K562 (cell line): ENCODE results near the gene BMAL1. TPM values are rescaled to one million over a fixed set of nuclear protein-coding genes. Genes with fewer than 3 reads are reported as not detected.

ENCODE experiments used
- ATAC-seq: fragments of 200-7000 bp; cut with Tn5 transposase; 3 replicates; pipeline ENCODE4 v1.9.1; 2020; ENCODE audit warnings: moderate library complexity
- BruUV-seq: library from RNA; stranded (reverse); fragments of 400-500 nt; replicated peaks from 2 replicates; lab custom pipeline; 2021; lab: Mats Ljungman, UMichigan
- CTCF ChIA-PET: fragments of 300-600 bp; formaldehyde crosslinking; extraction: SDS; loops from one replicate; lab custom pipeline; 2021; ENCODE audit warnings: low intra/inter-chr PET ratio; lab: Yijun Ruan, JAX
- POLR2A ChIA-PET: fragments of 300-600, 350-650 bp; sonication (Branson Sonifier 250); formaldehyde crosslinking; extraction: SDS; loops from one replicate; lab custom pipeline; 2021; ENCODE audit warnings: antibody characterized with exemption, inconsistent platforms; lab: Yijun Ruan, JAX
- DNase-seq, 4 experiments: peaks; one replicate each; pipeline versions ENCODE4 v3.0.0 to v3.0.0-alpha.2; 2011 to 2018; ENCODE audit warnings: low spot score in 3 of 4, mixed read lengths in 3 of 4; ENCODE audit errors: extremely low read depth in 1 of 4
- FAIRE-seq: peaks from 2 replicates; lab custom pipeline; 2011; peaks lifted over from hg19 to GRCh38; lab: Jason Lieb, UNC
- H2AFZ ChIP-seq: 2 replicates; pipeline ENCODE4 v1.6.0; 2011; ENCODE audit warnings: low read depth, low read length, control low read depth, inconsistent platforms
- H3K27ac ChIP-seq: fragments of 200-600 bp; 3 replicates; pipeline ENCODE4 v1.8.0; 2011; ENCODE audit warnings: low read depth, mild to moderate bottlenecking, control low read depth, inconsistent platforms, low read length, moderate library complexity, mixed read lengths; ENCODE audit errors: extremely low read depth
- H3K27me3 ChIP-seq, 2 experiments: fragments of 300-600 bp in 1 of 2; 2 replicates in 1 of 2; 3 replicates in 1 of 2; pipeline versions ENCODE4 v1.6.0 to v1.8.0; 2011; ENCODE audit warnings: inconsistent platforms in 2 of 2, low read length in 2 of 2, mild to moderate bottlenecking in 1 of 2, mixed read lengths in 1 of 2, moderate library complexity in 1 of 2; ENCODE audit not compliant: control insufficient read depth in 2 of 2, insufficient read depth in 2 of 2
- H3K36me3 ChIP-seq: fragments of 300-600 bp; 3 replicates; pipeline ENCODE4 v1.8.0; 2011; ENCODE audit warnings: mild to moderate bottlenecking, low read length, inconsistent platforms; ENCODE audit not compliant: control insufficient read depth, insufficient read depth
- H3K4me1 ChIP-seq, 2 experiments: fragments of 200-600 bp in 1 of 2; replicated peaks in 1 of 2; 2 replicates in 1 of 2; 3 replicates in 1 of 2; pipeline versions ENCODE4 v1.5.1 to v1.8.0; 2011; ENCODE audit warnings: inconsistent platforms in 2 of 2, low read length in 2 of 2, mild to moderate bottlenecking in 1 of 2, mixed read lengths in 1 of 2, moderate library complexity in 1 of 2; ENCODE audit not compliant: control insufficient read depth in 2 of 2, insufficient read depth in 2 of 2
- H3K4me2 ChIP-seq: 2 replicates; pipeline ENCODE4 v1.6.1; 2011; ENCODE audit warnings: low read length, control low read depth, inconsistent platforms, mixed read lengths; ENCODE audit not compliant: insufficient read depth
- H3K4me3 ChIP-seq: fragments of 200-600 bp; sonication (generic), shearing (Covaris generic); 2 replicates; pipeline ENCODE4 v1.5.1; 2016; ENCODE audit warnings: control low read depth, inconsistent platforms
- H3K79me2 ChIP-seq: fragments of 200-600 bp; 3 replicates; pipeline ENCODE4 v1.8.0; 2011; ENCODE audit warnings: low read length, inconsistent platforms; ENCODE audit not compliant: control insufficient read depth, insufficient read depth
- H3K9ac ChIP-seq, 2 experiments: 2 replicates each; pipeline versions ENCODE4 v1.6.0 to v1.6.1; 2011; ENCODE audit warnings: low read depth in 2 of 2, low read length in 2 of 2, control low read depth in 1 of 2, inconsistent platforms in 1 of 2, mild to moderate bottlenecking in 1 of 2, mixed read lengths in 1 of 2; ENCODE audit not compliant: insufficient read depth in 1 of 2
- H3K9me1 ChIP-seq: one replicate; pipeline ENCODE4 v1.6.0; 2011; ENCODE audit warnings: inconsistent platforms, mild to moderate bottlenecking, low read length, moderate library complexity; ENCODE audit not compliant: control insufficient read depth, insufficient read depth
- H3K9me3 ChIP-seq: replicated peaks from 2 replicates; pipeline ENCODE4 v1.5.1; 2011; ENCODE audit warnings: low read depth, low read length, inconsistent platforms; ENCODE audit not compliant: control insufficient read depth, insufficient read depth
- H4K20me1 ChIP-seq: replicated peaks from 2 replicates; pipeline ENCODE4 v1.6.1; 2011; ENCODE audit warnings: low read length, inconsistent platforms, mixed read lengths; ENCODE audit not compliant: control insufficient read depth, insufficient read depth
- BMI1 ChIP-seq: fragments of 150-350 bp; IDR thresholded peaks from 2 replicates; pipeline ENCODE4 v1.6.1; 2014; ENCODE audit warnings: low read length
- CBFA2T2 ChIP-seq: fragments of 450-650 bp; conservative IDR thresholded peaks from 2 replicates; pipeline ENCODE4 v1.6.1; 2017; ENCODE audit warnings: mild to moderate bottlenecking
- FOXM1 ChIP-seq, 2 experiments: fragments of 450-650 bp in 1 of 2; sonication (generic) in 1 of 2; formaldehyde crosslinking in 1 of 2; IDR thresholded peaks; 2 replicates each; pipeline versions ENCODE4 v1.6.1 to v1.9.0; 2017 to 2022; ENCODE audit warnings: low read depth in 2 of 2, mild to moderate bottlenecking in 2 of 2, missing genetic modification reagents in 1 of 2, moderate library complexity in 1 of 2
- FUS ChIP-seq: fragments of 200-400 bp; formaldehyde crosslinking; optimal IDR thresholded peaks from 2 replicates; pipeline ENCODE3; 2017; ENCODE audit warnings: low read depth, low read length
- KDM4B ChIP-seq, 2 experiments: fragments of 450-650 bp in 1 of 2; sonication (generic) in 1 of 2; IDR thresholded peaks; 2 replicates each; pipeline ENCODE4 v1.6.1; 2016 to 2017; ENCODE audit warnings: borderline replicate concordance in 2 of 2, antibody characterized with exemption in 1 of 2, low read depth in 1 of 2, mild to moderate bottlenecking in 1 of 2
- MYC ChIP-seq, 2 experiments: fragments of 250-450 bp in 1 of 2; sonication (Bioruptor Pico) in 1 of 2; IDR thresholded peaks; 2 replicates each; pipeline versions ENCODE4 v1.5.1 to v1.6.1; 2012 to 2021; ENCODE audit warnings: low read depth in 2 of 2, borderline replicate concordance in 1 of 2, improper control_type of control experiment in 1 of 2, low read length in 1 of 2, mild to moderate bottlenecking in 1 of 2, moderate library complexity in 1 of 2
- NCOA6 ChIP-seq: fragments of 450-650 bp; IDR thresholded peaks from 2 replicates; pipeline ENCODE4 v1.6.1; 2017; ENCODE audit warnings: mild to moderate bottlenecking
- NEUROD1 ChIP-seq: fragments of 150-350 bp; IDR thresholded peaks from 2 replicates; pipeline ENCODE4 v1.6.1; 2014; ENCODE audit warnings: borderline replicate concordance, low read length, low read depth; ENCODE audit not compliant: partially characterized antibody
- PCBP1 ChIP-seq: fragments of 200-400 bp; formaldehyde crosslinking; IDR thresholded peaks from 2 replicates; pipeline ENCODE4 v1.6.1; 2018; ENCODE audit warnings: mild to moderate bottlenecking, low read depth, low read length; ENCODE audit not compliant: poor library complexity, severe bottlenecking
- PTTG1 ChIP-seq: fragments of 450-650 bp; IDR thresholded peaks from 2 replicates; pipeline ENCODE4 v1.6.1; 2016; ENCODE audit warnings: low read depth, mild to moderate bottlenecking, missing genetic modification characterization, missing compliant biosample characterization
- WHSC1 ChIP-seq: IDR thresholded peaks from one replicate; pipeline ENCODE4 v1.6.1; 2012; ENCODE audit warnings: low read length, control low read depth, inconsistent platforms
- ZBTB5 ChIP-seq: fragments of 450-650 bp; IDR thresholded peaks from 2 replicates; pipeline ENCODE4 v1.6.1; 2017; ENCODE audit warnings: antibody characterized with exemption
- ZNF696 ChIP-seq: fragments of 250-450 bp; sonication (Bioruptor Pico); conservative IDR thresholded peaks from 2 replicates; pipeline ENCODE4 v1.4.0; 2020; ENCODE audit warnings: mild to moderate bottlenecking, moderate library complexity
- WGBS: fragments of 100-300 bp; shearing (Covaris generic); methylation state at CpG from one replicate; pipeline ENCODE4 v1.1.6; 2016; ENCODE audit warnings: low coverage, mixed read lengths; ENCODE audit not compliant: insufficient coverage; ENCODE audit errors: missing lambda C conversion rate; 5-methylcytosine and 5-hydroxymethylcytosine counted together
- in situ Hi-C: fragments of 300-500 bp; cut with MboI; formaldehyde crosslinking; loops from 4 replicates; pipeline ENCODE4 v1.15.0; 2018; ENCODE audit warnings: inconsistent platforms, mixed read lengths
- intact Hi-C: fragments of 100-400 bp; cut with micrococcal nuclease; formaldehyde crosslinking; loops from 2 replicates; pipeline ENCODE4 v1.14.2; 2022
- polyA plus RNA-seq, 8 experiments: library from polyadenylated mRNA; depleted of rRNA in 4 of 8; stranded (reverse) in 5 of 8; unstranded in 3 of 8; fragments of >200 nt; fragmentation: Nextera tagmentation in 2 of 8; fragmentation: Illumina TruSeq in 1 of 8; extraction: Ambion mirVana in 2 of 8; extraction: Trizol in 1 of 8; gene quantifications; 2 replicates each; pipeline versions ENCODE4 v1.2.1 to v1.2.3, GENCODE V29; 2011 to 2014; ENCODE audit warnings: inconsistent platforms in 1 of 8, missing spikeins in 1 of 8
- total RNA-seq, 7 experiments: library from RNA; depleted of rRNA in 6 of 7; stranded (reverse); fragments of >200 nt in 6 of 7; fragmentation: Illumina TruSeq in 2 of 7; extraction: Trizol in 2 of 7; gene quantifications; 2 replicates each; pipeline versions ENCODE4 v1.2.1 to v1.2.3, GENCODE V29; 2011 to 2021; ENCODE audit warnings: low replicate concordance in 1 of 7
- TF ChIP-seq, protein P1 (sequence below): fragments of 250-450 bp; sonication (Bioruptor Pico); IDR thresholded peaks from 2 replicates; pipeline ENCODE4 v1.4.0; 2020; ENCODE audit warnings: mild to moderate bottlenecking, moderate library complexity

BMAL1 gene
- total and polyA plus RNA-seq, 9 of the 15 experiments (the other 6 are each of a cell fraction or from before 2014, with no cell fraction given) = 0.14 to 2.4 (median 0.64) TPM

DNA sequence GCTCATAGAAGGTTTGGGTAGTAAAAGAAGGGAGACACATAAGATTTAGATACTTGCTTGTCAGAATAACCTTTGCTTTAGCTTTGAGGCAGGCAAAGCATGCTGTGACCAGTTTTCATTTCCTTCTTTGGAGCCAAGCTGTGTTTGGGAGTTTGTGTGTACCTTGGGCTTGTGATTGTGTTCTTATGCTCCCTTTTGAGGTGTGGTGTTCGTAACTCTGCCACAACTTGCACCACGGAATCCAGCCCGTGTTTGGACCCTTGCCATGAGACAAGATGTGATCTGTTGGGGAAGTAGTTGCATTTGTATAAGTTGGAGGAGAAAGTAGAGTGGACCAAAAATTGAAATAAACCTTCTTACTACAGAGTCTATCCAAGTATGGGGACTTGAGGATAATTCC lies 34.0 kb downstream of the BMAL1 start:
- CTCF ChIA-PET = no interaction called here
- Histone ChIP-seq H2AFZ (no peak overlapping the region), H3K79me2 (no peaks in the 10 kb centered on the region), H3K27me3 (peaks cover 8 to 58% of the 10 kb centered on the region in 2 experiments; a peak in 4 of 5 replicates), H3K4me1 (no peaks in the 10 kb centered on the region; a peak in 1 of 5 replicates), H3K27ac (no peak overlapping the region), H3K36me3 (no peaks in the 10 kb centered on the region), H3K4me2 (no peak overlapping the region), H3K9me1 (no peaks in the 10 kb centered on the region), H3K9me3 (no peaks in the 10 kb centered on the region), H3K9ac (no peak overlapping the region), H4K20me1 (no peaks in the 10 kb centered on the region; the same call in 1 of the 2 replicates), H3K4me3 (no peak overlapping the region)
- POLR2A ChIA-PET = no interaction called here
- DNase-seq (no peak), FAIRE-seq (no peak), ATAC-seq (no peak)
- BruUV-seq = no TSS peak
- WGBS = 2% methylated on average over 3 of the region's 3 CpGs
- in situ Hi-C loops = no loop called here
- intact Hi-C loops = no loop called here
- TF ChIP-seq PCBP1 = no peak
- no peak for TF ChIP-seq KDM4B (IDR thresholded peaks at IDR 0.05; ENCODE audit: borderline replicate concordance in 2 of 2, low read depth in 1 of 2)
- no peak for TF ChIP-seq PTTG1 (tag)
- no peak for TF ChIP-seq NEUROD1
- no peak for TF ChIP-seq NCOA6
- TF ChIP-seq WHSC1 = no peak
- no peak for TF ChIP-seq ZNF696 (CRISPR knock-in tag)
- TF ChIP-seq MYC (IDR thresholded peaks at IDR 0.05; ENCODE audit: low read depth, low read length) = no peak
- no peak for TF ChIP-seq MYC (CRISPR knock-in tag; IDR thresholded peaks at IDR 0.05; ENCODE audit: borderline replicate concordance, low read depth)
- TF ChIP-seq FOXM1 (IDR thresholded peaks at IDR 0.05; ENCODE audit: low read depth) = no peak
- TF ChIP-seq FOXM1 (CRISPR knock-in tag; IDR thresholded peaks at IDR 0.05; ENCODE audit: low read depth) = no peak
- TF ChIP-seq FUS = no peak
- TF ChIP-seq, protein P1, sequence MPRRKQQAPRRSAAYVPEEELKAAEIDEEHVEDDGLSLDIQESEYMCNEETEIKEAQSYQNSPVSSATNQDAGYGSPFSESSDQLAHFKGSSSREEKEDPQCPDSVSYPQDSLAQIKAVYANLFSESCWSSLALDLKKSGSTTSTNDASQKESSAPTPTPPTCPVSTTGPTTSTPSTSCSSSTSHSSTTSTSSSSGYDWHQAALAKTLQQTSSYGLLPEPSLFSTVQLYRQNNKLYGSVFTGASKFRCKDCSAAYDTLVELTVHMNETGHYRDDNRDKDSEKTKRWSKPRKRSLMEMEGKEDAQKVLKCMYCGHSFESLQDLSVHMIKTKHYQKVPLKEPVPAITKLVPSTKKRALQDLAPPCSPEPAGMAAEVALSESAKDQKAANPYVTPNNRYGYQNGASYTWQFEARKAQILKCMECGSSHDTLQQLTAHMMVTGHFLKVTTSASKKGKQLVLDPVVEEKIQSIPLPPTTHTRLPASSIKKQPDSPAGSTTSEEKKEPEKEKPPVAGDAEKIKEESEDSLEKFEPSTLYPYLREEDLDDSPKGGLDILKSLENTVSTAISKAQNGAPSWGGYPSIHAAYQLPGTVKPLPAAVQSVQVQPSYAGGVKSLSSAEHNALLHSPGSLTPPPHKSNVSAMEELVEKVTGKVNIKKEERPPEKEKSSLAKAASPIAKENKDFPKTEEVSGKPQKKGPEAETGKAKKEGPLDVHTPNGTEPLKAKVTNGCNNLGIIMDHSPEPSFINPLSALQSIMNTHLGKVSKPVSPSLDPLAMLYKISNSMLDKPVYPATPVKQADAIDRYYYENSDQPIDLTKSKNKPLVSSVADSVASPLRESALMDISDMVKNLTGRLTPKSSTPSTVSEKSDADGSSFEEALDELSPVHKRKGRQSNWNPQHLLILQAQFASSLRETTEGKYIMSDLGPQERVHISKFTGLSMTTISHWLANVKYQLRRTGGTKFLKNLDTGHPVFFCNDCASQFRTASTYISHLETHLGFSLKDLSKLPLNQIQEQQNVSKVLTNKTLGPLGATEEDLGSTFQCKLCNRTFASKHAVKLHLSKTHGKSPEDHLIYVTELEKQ (CRISPR knock-in tag) = no peak
- no peak for TF ChIP-seq ZBTB5
- no peak for TF ChIP-seq BMI1
- no peak for TF ChIP-seq CBFA2T2
